Stomach (tissue), 9 donors: Measurements from ENCODE around the gene FNBP1. TPM values are rescaled to one million over a fixed set of nuclear protein-coding genes. Genes with fewer than 3 reads are reported as not detected.
A peak's percentile ranks its signal among the peaks of the same experiment; 100 is the strongest.

Source experiments
- DNase-seq, 2 donors: peaks; one replicate each; pipeline versions ENCODE4 v3.0.0 to v3.0.0-alpha.2; 2013 to 2019
- H3K27ac ChIP-seq, 5 donors: fragments of 200-600 bp in 4 of 5; sonication (generic) in 4 of 5; one replicate each; pipeline ENCODE4 v1.5.1; 2013 to 2019; ENCODE audit warnings: mild to moderate bottlenecking in 1 of 5, moderate library complexity in 1 of 5
- H3K27me3 ChIP-seq, 3 donors: fragments of 200-600 bp; sonication (generic); one replicate each; pipeline ENCODE4 v1.5.1; 2017 to 2019; ENCODE audit warnings: mixed run types in 1 of 3
- H3K36me3 ChIP-seq, 4 donors: fragments of 200-600 bp; sonication (generic); 1 replicate in 3 of 4; 2 replicates in 1 of 4; pipeline ENCODE4 v1.5.1; 2016 to 2019
- H3K4me1 ChIP-seq, 4 donors: fragments of 200-600 bp; sonication (generic); one replicate each; pipeline ENCODE4 v1.5.1; 2016 to 2019
- H3K4me3 ChIP-seq, 4 donors: fragments of 200-600 bp; sonication (generic) in 3 of 4; one replicate each; pipeline ENCODE4 v1.5.1; 2016 to 2019; ENCODE audit warnings: mild to moderate bottlenecking in 1 of 4
- H3K9me3 ChIP-seq, 4 donors: fragments of 200-600 bp; sonication (generic); one replicate each; pipeline ENCODE4 v1.5.1; 2016 to 2019
- EP300 ChIP-seq: sonication (generic); formaldehyde crosslinking; IDR thresholded peaks from one replicate; pipeline ENCODE4 v1.6.1; 2017; ENCODE audit warnings: antibody characterized with exemption
- POLR2A ChIP-seq, 4 donors: fragments of 450-650 bp; IDR thresholded peaks; one replicate each; pipeline ENCODE4 v1.6.1; 2016; ENCODE audit warnings: antibody characterized with exemption in 4 of 4, control low read depth in 2 of 4, mild to moderate bottlenecking in 1 of 4, moderate library complexity in 1 of 4
- POLR2AphosphoS5 ChIP-seq, 3 donors: sonication (generic); formaldehyde crosslinking; IDR thresholded peaks; one replicate each; pipeline ENCODE4 v1.6.1; 2016; ENCODE audit warnings: antibody characterized with exemption in 3 of 3
- WGBS, 5 donors: extraction: QIAGEN DNeasy Blood & Tissue Kit in 3 of 5; methylation state at CpG; one replicate each; pipeline versions ENCODE4 v1.1.5 to v1.1.7; 2013 to 2018; 5-methylcytosine and 5-hydroxymethylcytosine counted together
- intact Hi-C: fragments of 100-400 bp; cut with DNase I; formaldehyde crosslinking; loops from one replicate; pipeline ENCODE4 v1.15.1; 2023; ENCODE audit warnings: low total_unique reads
- polyA plus RNA-seq, 3 donors: library from polyadenylated mRNA; stranded (reverse); fragments of 200-250 nt; gene quantifications; one replicate each; pipeline ENCODE4 v1.2.3, GENCODE V29; 2013
- total RNA-seq, 5 donors: library from RNA; depleted of rRNA; stranded (reverse); fragments of >200 nt; gene quantifications; one replicate each; pipeline versions ENCODE4 v1.1.0 to v1.2.3, GENCODE V29; 2014 to 2016
- TF ChIP-seq, protein P1 (sequence below), 7 experiments: fragments of 450-650 bp in 4 of 7; fragments of 200-600 bp in 3 of 7; sonication (generic) in 3 of 7; IDR thresholded peaks; one replicate each; pipeline ENCODE4 v1.5.1; 2016 to 2019; ENCODE audit warnings: antibody characterized with exemption in 7 of 7, control low read depth in 2 of 7, mild to moderate bottlenecking in 1 of 7
- donor health status: healthy with polysubstance abuse.
- donor health status: Bipolar disorder and iron deficiency.
- donor health status: healthy.

Gene FNBP1
- total and polyA plus RNA-seq, 8 donors = 9.0 to 129 (median 57.3) TPM

DNA sequence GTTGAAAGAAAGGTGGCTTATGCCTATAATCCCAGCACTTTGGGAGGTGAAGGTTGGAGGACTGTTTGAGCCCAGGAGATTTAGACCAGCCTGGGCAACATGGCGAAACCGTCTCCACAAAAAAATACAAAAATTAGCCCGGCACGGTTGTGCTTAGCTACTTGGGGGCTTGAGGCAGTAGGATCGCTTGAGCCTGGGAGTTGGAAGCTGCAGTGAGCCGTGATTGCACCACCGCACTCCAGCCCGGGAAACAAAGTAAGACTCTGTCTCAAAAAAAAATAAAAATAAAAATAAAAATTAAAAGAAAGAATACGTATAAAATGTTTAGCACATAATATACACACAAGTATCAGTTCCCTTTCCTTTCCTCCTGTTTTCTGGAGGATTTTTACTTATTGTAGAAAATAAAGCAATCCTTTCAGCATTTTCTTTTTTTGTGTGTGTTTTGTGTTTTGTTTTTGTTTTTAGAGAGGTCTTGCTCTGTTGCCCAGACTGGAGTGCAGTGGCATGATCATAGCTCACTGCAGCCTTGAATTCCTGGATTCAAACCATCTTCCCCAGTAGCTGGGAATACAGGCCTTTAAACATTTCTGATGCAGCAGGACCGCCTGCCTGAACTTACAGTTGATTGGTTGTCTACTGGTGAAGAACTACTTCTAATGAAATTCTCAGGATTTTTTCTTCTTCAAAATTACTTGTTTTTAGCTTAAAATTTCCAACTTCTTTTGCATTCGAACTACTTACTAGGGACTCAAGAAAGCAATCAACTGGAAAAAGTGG lies 6.6 kb upstream of the FNBP1 start:
- Histone ChIP-seq H3K4me1 (peaks cover 23 to 46% (median 39%) of the 10 kb centered on the region in 4 donors), H3K36me3 (no peaks in the 10 kb centered on the region), H3K9me3 (no peaks in the 10 kb centered on the region), H3K4me3 (no peak overlapping the region), H3K27me3 (no peaks in the 10 kb centered on the region), H3K27ac (no peak overlapping the region)
- no peak for DNase-seq
- intact Hi-C loops = loop anchor here (10.0 kb wide), 1 partner anchor 165 kb away; no protein-coding TSS in a partner anchor
- WGBS, 5 donors = 85 to 92% (median 87%) methylated on average over 11 of the region's 11 CpGs
- TF ChIP-seq POLR2AphosphoS5 (IDR thresholded peaks at IDR 0.05) (no peak), POLR2A (IDR thresholded peaks at IDR 0.05) (no peak), EP300 (no peak)
- TF ChIP-seq, protein P1, sequence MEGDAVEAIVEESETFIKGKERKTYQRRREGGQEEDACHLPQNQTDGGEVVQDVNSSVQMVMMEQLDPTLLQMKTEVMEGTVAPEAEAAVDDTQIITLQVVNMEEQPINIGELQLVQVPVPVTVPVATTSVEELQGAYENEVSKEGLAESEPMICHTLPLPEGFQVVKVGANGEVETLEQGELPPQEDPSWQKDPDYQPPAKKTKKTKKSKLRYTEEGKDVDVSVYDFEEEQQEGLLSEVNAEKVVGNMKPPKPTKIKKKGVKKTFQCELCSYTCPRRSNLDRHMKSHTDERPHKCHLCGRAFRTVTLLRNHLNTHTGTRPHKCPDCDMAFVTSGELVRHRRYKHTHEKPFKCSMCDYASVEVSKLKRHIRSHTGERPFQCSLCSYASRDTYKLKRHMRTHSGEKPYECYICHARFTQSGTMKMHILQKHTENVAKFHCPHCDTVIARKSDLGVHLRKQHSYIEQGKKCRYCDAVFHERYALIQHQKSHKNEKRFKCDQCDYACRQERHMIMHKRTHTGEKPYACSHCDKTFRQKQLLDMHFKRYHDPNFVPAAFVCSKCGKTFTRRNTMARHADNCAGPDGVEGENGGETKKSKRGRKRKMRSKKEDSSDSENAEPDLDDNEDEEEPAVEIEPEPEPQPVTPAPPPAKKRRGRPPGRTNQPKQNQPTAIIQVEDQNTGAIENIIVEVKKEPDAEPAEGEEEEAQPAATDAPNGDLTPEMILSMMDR (IDR thresholded peaks at IDR 0.05) = no peak

DNA sequence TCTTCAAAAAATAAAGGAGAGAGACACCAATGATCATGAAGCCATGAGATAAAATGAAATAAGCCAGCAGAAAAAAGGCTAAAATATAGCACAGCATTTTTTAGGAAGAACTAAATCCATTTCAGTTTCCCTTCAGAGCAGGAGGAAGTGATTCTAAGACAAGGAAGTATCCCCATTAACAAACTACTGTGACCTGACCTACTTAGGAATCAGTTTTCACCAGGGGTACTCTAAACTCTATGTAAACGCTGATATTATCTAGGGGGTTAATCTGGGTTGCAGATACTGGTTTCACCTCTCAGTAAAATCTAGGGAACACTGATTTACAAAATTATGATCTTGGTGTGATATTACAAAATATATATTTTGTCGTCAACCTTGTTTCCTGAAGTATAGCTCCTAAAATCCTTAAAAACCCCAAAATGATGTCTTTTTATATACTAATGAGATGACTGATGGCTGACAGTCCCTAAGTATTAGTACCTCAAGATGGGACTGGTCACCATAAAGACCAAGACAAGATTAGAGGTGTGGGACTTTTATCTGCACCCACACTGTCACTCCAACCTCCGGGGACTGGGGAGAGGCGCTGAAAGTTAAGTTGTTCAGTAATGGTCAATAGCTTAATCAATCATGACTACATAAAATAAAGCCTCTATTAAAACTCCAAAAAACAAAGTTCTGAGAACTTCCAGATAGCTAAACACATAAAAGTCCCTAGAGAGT lies 2.9 kb upstream of the FNBP1 start:
- Histone ChIP-seq H3K27ac (peak overlapping the region in 4 of 5 donors; percentile 9 to 97 (median 94)), H3K27me3 (no peaks in the 10 kb centered on the region), H3K9me3 (no peaks in the 10 kb centered on the region), H3K4me3 (no peak overlapping the region), H3K4me1 (peaks cover 26 to 45% (median 37%) of the 10 kb centered on the region in 4 donors), H3K36me3 (no peaks in the 10 kb centered on the region)
- no peak for DNase-seq
- WGBS, 5 donors = 60 to 68% (median 62%) methylated on average over 4 of the region's 4 CpGs
- intact Hi-C loops = loop anchor here (10.0 kb wide), 1 partner anchor 161 kb away; no protein-coding TSS in a partner anchor
- TF ChIP-seq EP300 (no peak), POLR2A (IDR thresholded peaks at IDR 0.05) (no peak), POLR2AphosphoS5 (IDR thresholded peaks at IDR 0.05) (no peak)
- TF ChIP-seq, protein P1 (IDR thresholded peaks at IDR 0.05) = no peak

DNA sequence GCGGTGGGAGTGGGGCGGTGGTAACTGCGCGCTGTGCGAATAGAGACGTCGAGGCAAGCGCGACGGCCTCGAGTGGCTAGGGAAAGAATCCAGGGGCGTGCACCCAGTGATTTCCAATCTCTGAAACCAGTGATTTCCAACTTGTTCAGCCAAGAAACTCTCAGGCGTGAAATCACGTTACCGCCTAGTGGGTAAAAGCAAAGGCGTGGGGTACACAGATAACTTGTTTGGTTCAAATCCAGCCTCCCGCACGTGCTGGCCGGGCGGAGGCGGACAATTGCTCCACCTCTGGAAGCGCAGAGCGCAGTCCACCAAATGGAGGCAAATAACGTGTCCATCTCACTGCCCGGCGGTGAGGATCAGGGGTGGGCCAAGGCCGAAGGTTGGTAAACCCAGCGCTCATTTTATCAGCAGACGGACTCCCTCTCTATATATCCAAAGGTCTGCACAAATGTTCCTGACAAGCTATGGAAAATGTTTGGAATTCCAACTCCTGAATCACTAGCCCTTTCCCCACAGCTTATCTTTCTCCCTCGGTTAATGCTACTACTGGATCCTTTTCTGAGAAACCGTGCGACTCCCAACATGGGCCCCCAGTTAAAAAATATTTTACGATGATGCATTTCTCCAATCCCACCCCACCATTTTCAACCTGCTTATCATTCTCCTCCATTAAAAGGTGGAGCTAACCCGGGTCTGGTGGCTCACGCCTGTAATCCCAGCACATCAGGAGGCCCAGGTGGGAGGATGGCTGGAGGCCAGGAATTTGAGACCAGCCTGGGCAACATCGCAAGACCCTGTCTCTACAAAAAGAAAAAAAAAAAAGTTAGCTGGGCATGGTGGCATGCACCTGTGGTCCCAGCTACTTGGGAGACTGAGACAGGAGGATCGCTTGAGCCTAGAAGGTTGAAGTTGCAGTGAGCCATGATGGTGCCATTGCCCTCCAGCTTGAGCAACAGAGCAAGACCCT lies 950 bp upstream of the FNBP1 start:
- H3K9me3 ChIP-seq = no peaks in the 10 kb centered on the region
- H3K27ac ChIP-seq = peak overlapping the region; percentile 85 to 97 (median 95)
- H3K4me1 ChIP-seq = peaks cover 29 to 59% (median 47%) of the 10 kb centered on the region in 4 donors
- no peaks in the 10 kb centered on the region for H3K36me3 ChIP-seq
- 23 to 36% (median 24%) methylated on average over 32 to 37 of the region's 37 CpGs for WGBS, 5 donors
- no peaks in the 10 kb centered on the region for H3K27me3 ChIP-seq
- peak overlapping the region; percentile 85 to 99 (median 91) for H3K4me3 ChIP-seq
- TF ChIP-seq, protein P1 (IDR thresholded peaks at IDR 0.05) = peak in 1 of 7 experiments; percentile 30
- TF ChIP-seq POLR2A (IDR thresholded peaks at IDR 0.05) (no peak), POLR2AphosphoS5 (IDR thresholded peaks at IDR 0.05) (peak in 1 of 3 donors; percentile 4)
- DNase-seq = peak; percentile 30 to 78
- intact Hi-C loops = loop anchor here (10.0 kb wide), 1 partner anchor 159 kb away; no protein-coding TSS in a partner anchor
